GM19395 (cell line): ENCODE measurements around the gene NIPA2.
A peak's percentile ranks its signal among the peaks of the same experiment; 100 is the strongest.
"Not testable (repeated sequence)": the region's sequence is repeated elsewhere in the genome, so short reads cannot be mapped to it uniquely, and the experiment has no call there.

ENCODE experiments used
- ATAC-seq: cut with Tn5 transposase; IDR thresholded peaks from one replicate; pipeline ENCODE4 v1.9.1; 2021; ENCODE audit warnings: mild to moderate bottlenecking, moderate library complexity; ENCODE audit not compliant: unreplicated experiment

The NIPA2 gene

GRCh38 chr15:22838292-22839042 lies at the start of gene NIPA2:
NIPA2 (plus strand) TSS chr15:22838666; CDS start chr15:22851732, 13,066 bp downstream.
- ATAC-seq = peak; percentile 82

GRCh38 chr15:22794063-22794462 lies 44.4 kb upstream of the NIPA2 start:
- ATAC-seq = no peak

DNA sequence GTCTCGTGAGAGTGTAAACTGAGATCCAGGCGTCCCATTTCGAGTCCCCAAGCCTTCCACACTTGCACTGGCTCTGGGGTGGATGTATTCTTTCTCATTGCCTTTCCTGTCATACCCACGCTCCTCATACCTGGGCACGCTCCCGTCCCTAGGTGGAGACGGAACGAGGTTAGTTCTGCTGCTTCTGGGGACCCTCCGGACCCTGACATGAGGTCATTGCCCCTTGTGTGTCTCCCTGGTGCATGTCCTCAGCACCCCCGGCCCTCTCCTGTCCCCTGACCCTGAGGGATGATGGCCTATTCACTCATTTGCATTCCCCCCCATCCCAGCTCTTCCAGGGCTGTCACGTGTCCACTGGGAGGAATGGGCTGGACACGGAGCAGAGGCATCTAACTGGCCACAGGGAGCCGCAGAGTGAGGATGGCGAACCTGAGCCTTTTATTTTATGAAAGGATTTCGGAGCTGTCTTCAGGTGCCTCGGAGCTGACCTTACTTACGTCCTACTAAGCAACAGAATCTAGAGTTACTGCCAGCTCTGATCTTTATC lies 43.8 kb upstream of the NIPA2 start:
- no peak for ATAC-seq

DNA sequence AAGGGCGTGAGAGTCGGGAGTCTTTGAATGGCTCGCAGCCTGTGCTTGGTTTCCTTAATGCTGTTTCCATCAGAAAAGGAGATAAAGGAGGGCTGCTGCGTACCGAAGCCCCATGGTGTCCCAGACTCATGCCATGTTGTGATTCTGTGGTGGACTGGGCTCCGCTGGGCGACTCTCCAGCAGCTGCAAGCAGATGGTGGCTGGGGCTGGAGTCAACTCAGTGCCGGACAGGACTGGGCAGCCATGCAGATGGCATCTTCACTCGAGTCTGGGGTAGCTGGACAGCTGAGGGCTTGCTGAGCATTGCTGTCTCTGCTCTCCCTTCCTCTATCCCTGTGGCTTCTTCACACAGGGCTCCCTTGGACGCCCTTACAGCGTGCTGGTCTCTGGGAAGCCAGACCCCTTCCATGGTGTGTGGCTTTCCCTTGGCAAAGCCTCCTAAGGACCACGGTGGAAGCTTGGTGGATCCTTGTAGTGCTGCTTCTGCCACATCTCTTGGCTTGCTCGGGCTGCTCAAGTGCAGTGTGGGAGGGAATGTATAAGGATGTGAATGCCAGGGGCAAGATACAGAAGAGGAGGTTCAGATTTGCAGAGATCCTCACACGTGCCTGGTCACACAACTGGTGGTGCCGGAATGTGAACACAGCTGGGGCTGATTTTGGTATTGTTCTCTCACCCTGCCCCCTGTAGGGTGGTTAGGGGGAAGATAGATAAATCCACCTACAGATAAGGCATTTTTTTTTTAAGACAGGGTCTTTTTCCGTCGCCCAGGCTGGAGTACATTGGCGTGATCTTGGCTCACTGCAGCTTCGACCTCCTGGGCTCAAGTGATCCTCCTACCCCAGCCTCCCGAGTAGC lies 43.0 kb upstream of the NIPA2 start:
- no peak for ATAC-seq

DNA sequence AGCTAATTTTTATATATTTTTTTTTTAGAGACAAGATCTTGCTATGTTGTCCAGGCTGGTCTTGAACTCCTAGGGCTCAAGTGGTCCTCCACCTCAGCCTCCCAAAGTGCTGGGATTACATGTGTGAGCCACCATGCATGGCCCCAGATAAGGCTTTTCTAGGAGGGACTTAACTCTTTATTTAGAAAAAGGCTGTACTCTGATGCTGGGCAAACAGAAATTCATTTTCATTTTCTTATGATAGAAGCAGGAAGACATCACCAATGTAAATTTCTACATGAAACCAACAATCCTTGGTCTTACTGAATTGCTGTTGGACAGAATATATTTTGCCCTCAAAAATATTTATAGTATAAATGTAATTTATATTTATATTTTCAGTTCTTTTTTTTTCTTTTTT lies 42.4 kb upstream of the NIPA2 start:
- ATAC-seq = no peak

DNA sequence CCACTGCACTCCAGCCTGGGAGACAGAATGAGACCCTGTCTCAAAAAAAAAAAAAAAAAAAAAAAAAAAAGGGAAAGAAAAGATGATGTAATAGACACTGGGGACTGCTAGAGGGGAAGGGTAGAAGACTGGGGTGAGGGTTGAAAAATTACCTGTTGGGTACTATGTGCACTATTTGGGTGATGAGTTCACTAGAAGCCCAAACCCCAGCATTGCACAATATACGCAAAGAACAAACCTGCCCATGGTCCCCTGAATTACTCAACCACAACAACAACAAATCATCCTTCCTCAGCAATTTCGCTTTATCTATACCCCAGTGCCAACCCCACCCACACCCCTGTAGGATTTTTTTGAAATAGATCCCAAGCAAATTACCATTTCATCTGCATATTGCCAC lies 38.6 kb upstream of the NIPA2 start:
- ATAC-seq = no peak

DNA sequence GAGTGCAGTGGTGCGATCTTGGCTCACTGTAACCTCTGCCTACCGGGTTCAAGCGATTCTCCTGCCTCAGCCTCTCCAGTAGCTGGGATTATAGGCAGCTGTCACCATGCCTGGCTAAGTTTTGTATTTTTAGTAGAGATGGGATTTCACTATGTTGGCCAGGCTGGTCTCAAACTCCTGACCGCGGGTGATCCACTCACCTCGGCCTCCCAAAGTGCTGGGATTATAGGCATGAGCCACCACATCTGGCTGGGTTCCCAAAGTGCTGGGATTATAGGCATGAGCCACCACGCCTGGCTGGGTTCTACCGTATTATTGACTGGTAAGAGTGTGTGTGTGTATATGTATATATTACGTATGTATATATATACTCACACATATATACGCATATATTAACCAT lies 35.5 kb upstream of the NIPA2 start:
- ATAC-seq = not testable (repeated sequence)

DNA sequence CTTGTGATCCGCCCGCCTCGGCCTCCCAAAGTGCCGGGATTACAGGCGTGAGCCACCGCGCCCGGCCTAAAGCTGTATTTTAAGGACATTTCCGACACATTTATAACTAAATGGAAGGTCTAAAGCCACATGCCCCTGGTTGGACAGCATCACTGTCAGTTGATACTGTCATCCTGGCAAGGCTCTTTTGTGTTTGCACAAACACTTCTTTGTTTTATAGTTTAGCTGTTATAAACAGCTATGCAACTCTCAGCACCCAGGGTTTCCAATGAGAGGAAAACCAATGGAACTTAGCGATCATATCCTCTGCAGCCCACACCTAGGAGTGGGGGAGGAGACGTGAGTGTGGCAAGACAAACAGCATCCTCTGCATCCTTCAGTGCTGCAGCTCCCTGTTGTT lies 32.3 kb upstream of the NIPA2 start:
- ATAC-seq = no peak

DNA sequence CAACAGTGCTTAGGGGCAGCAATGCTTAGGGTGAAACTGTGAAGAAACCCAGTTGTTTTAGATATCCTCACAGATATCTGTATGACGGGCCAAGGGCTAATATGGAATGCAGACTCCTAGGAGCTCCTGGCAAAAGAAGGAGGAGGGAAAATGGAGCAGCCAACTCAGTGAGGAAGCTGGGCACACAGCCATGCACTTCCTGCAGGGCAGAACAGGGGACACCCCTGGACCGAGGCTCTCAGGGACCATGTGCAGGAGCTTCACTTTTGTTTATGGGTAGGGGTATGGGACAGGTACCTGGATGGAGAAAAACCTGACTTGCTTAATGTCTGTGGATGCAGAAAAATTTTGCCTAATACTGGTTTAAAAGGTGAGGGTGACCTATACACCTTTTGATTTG lies 31.8 kb upstream of the NIPA2 start:
- no peak for ATAC-seq

DNA sequence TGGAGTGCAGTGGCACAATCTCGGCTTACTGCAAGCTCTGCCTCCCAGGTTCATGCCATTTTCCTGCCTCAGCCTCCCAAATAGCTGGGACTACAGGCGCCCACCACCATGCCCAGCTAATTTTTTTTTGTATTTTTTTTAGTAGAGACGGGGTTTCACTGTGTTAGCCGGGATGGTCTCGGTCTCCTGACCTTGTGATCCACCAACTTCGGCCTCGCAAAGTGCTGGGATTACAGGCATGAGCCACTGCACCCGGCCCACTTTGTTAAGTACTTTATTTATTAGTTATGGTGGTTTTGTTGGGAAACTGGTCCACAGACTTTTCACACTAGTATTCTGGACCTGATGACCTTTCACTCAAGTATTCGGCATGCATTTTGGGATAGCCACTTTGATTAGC lies 30.6 kb upstream of the NIPA2 start:
- not testable (repeated sequence) for ATAC-seq

DNA sequence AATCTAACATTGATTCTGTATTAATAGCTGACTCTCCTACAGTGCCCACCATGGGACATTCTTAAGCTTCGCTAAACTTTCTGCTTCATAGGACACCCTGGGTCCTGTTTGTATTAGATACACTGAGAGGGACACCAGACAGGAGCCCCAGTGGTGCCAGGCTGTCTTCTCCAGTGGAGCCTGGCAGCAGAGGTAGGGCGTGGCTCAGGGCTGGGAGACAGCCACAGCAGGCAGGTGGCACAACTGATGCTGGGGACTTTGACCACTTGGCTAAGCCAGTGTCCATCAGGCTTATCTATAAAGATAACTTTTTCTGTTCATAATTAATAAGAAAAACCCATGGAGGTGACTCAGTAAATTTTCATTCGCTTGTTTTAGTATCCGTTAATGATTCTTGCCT lies 30.2 kb upstream of the NIPA2 start:
- no peak for ATAC-seq

GRCh38 chr15:22808761-22809280 lies 29.6 kb upstream of the NIPA2 start:
- no peak for ATAC-seq

- ATAC-seq = peak; percentile 61
These were observed 28.2 kb upstream of the NIPA2 start for GRCh38 chr15:22810033-22810852.

- no peak for ATAC-seq
These were observed 27.6 kb upstream of the NIPA2 start for GRCh38 chr15:22810853-22811338.

DNA sequence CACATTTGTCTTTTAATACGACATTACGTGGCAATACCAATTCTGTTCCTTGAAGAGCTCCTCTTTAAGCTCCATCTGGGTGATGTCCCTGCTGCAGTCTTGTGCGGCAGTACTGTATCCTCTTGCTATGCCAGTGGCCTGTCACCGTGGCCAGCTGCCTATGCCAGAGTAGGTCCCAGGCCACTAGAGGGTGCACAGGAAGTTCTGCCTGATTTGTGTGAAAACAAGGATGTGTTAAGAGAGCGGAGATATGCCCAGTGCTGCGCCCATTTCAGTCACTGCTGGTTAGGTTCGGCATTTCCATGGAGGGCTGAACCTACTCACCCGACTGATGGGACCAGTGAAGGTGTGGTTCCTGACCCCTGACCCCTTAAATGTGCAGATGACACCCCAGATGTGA lies 26.8 kb upstream of the NIPA2 start:
- ATAC-seq = no peak

- no peak for ATAC-seq
These were observed 24.6 kb upstream of the NIPA2 start for GRCh38 chr15:22813844-22814243.

- ATAC-seq = no peak
These were observed 22.7 kb upstream of the NIPA2 start for GRCh38 chr15:22815766-22816165.

- ATAC-seq = no peak
These were observed 18.8 kb upstream of the NIPA2 start for GRCh38 chr15:22819651-22820050.

DNA sequence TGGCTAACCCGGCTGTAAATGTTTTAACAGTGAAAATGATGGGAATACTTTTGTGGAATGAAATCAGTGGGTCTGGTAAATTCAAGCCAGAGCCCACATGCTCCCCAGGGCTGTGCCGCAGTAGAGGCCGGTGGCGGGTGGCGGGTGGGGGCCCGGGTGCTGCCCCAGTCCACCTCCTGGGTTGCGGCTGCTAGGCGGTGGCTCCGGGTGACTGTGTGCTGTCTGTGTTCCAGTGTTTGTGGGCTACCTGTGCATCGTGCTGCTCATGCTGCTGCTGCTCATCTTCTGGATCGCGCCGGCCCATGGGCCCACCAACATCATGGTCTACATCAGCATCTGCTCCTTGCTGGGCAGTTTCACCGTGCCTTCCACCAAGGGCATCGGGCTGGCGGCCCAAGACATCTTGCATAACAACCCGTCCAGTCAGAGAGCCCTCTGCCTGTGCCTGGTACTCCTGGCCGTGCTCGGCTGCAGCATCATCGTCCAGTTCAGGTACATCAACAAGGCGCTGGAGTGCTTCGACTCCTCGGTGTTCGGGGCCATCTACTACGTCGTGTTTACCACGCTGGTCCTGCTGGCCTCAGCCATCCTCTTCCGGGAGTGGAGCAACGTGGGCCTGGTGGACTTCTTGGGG lies 14.9 kb upstream of the NIPA2 start:
- ATAC-seq = no peak

- ATAC-seq = no peak
These were observed 11.3 kb upstream of the NIPA2 start for GRCh38 chr15:22827125-22827524.
